DOHH2 (cell line): ENCODE measurements around the gene PASD1.
"Not testable (repeated sequence)": the region's sequence is repeated elsewhere in the genome, so short reads cannot be mapped to it uniquely, and the experiment has no call there.

ENCODE experiments used
- H3F3A ChIP-seq: fragments of 200-600 bp; sonication (generic), shearing (Covaris generic); 2 replicates; pipeline ENCODE4 v1.6.0; 2016; ENCODE audit warnings: antibody characterized with exemption, mild to moderate bottlenecking; ENCODE audit not compliant: control insufficient read depth, insufficient read depth
- H3K27ac ChIP-seq: fragments of 200-600 bp; sonication (generic); 2 replicates; pipeline ENCODE4 v1.5.1; 2014; ENCODE audit warnings: low read depth, mild to moderate bottlenecking, low read length, moderate library complexity
- H3K27me3 ChIP-seq: fragments of 200-600 bp; sonication (generic); 2 replicates; pipeline ENCODE4 v1.6.1; 2014; ENCODE audit warnings: mild to moderate bottlenecking, low read length, mixed read lengths; ENCODE audit not compliant: control insufficient read depth
- H3K36me3 ChIP-seq: fragments of 200-600 bp; sonication (generic); 2 replicates; pipeline ENCODE4 v1.6.1; 2014; ENCODE audit warnings: mild to moderate bottlenecking, low read length, moderate library complexity, mixed read lengths; ENCODE audit not compliant: control insufficient read depth
- H3K4me1 ChIP-seq: fragments of 200-600 bp; sonication (generic); 2 replicates; pipeline ENCODE4 v1.6.1; 2014; ENCODE audit warnings: mild to moderate bottlenecking, low read length, mixed read lengths; ENCODE audit not compliant: control insufficient read depth
- H3K4me2 ChIP-seq: fragments of 200-600 bp; sonication (generic); 2 replicates; pipeline ENCODE4 v1.6.0; 2014; ENCODE audit warnings: mild to moderate bottlenecking, low read length, moderate library complexity
- H3K4me3 ChIP-seq: fragments of 200-600 bp; sonication (generic); 2 replicates; pipeline ENCODE4 v1.5.1; 2014; ENCODE audit warnings: mild to moderate bottlenecking, low read length, mixed read lengths
- H3K79me2 ChIP-seq: fragments of 200-600 bp; sonication (generic); 2 replicates; pipeline ENCODE4 v1.6.1; 2014; ENCODE audit warnings: mild to moderate bottlenecking, low read length, mixed read lengths; ENCODE audit not compliant: control insufficient read depth
- H3K9me2 ChIP-seq: fragments of 200-600 bp; sonication (generic); replicated peaks from 2 replicates; pipeline ENCODE4 v1.6.1; 2014; ENCODE audit warnings: mild to moderate bottlenecking, low read length, mixed read lengths; ENCODE audit not compliant: control insufficient read depth
- H3K9me3 ChIP-seq: fragments of 200-600 bp; sonication (generic); 2 replicates; pipeline ENCODE4 v1.6.1; 2014; ENCODE audit warnings: antibody characterized with exemption, low read length, mixed read lengths; ENCODE audit not compliant: control insufficient read depth, insufficient read depth
- H4K20me1 ChIP-seq: fragments of 200-600 bp; sonication (generic); 2 replicates; pipeline ENCODE4 v1.6.0; 2014; ENCODE audit warnings: low read depth, mild to moderate bottlenecking, antibody characterized with exemption, low read length, moderate library complexity; ENCODE audit not compliant: control insufficient read depth, insufficient read depth
- CTCF ChIP-seq: fragments of 200-600 bp; sonication (generic); IDR thresholded peaks from one replicate; pipeline ENCODE4 v1.5.1; 2014; ENCODE audit warnings: antibody characterized with exemption, mild to moderate bottlenecking, low read depth, low read length; ENCODE audit not compliant: poor library complexity, severe bottlenecking
- EZH2phosphoT487 ChIP-seq: fragments of 200-600 bp; sonication (generic); IDR thresholded peaks from 2 replicates; pipeline ENCODE4 v1.6.1; 2017; ENCODE audit warnings: borderline replicate concordance, mild to moderate bottlenecking, antibody characterized with exemption, low read length, moderate library complexity, mixed read lengths

PASD1 gene

GRCh38 chrX:151537572-151537971, 25.9 kb upstream of the PASD1 start:
- no peak overlapping the region for H3K4me3 ChIP-seq
- TF ChIP-seq CTCF (no peak), EZH2phosphoT487 (no peak)
- no peaks in the 10 kb centered on the region for H3F3A ChIP-seq
- H4K20me1 ChIP-seq, result no peaks in the 10 kb centered on the region
- no peaks in the 10 kb centered on the region for H3K9me3 ChIP-seq
- H3K27me3 ChIP-seq, result no peaks in the 10 kb centered on the region
- no peaks in the 10 kb centered on the region for H3K79me2 ChIP-seq
- H3K9me2 ChIP-seq, result no peaks in the 10 kb centered on the region
- H3K4me1 ChIP-seq, result no peaks in the 10 kb centered on the region
- no peak overlapping the region for H3K27ac ChIP-seq
- H3K4me2 ChIP-seq, result no peak overlapping the region
- no peaks in the 10 kb centered on the region for H3K36me3 ChIP-seq

GRCh38 chrX:151538190-151539122, 25.0 kb upstream of the PASD1 start:
- H3K79me2 ChIP-seq, result no peaks in the 10 kb centered on the region
- H4K20me1 ChIP-seq, result no peaks in the 10 kb centered on the region
- no peak overlapping the region for H3K4me3 ChIP-seq
- no peaks in the 10 kb centered on the region for H3K9me3 ChIP-seq
- no peak overlapping the region for H3K27ac ChIP-seq
- TF ChIP-seq CTCF (no peak), EZH2phosphoT487 (no peak)
- H3K4me2 ChIP-seq, result no peak overlapping the region
- H3K27me3 ChIP-seq, result no peaks in the 10 kb centered on the region
- H3F3A ChIP-seq, result no peaks in the 10 kb centered on the region
- no peaks in the 10 kb centered on the region for H3K4me1 ChIP-seq
- no peaks in the 10 kb centered on the region for H3K9me2 ChIP-seq
- no peaks in the 10 kb centered on the region for H3K36me3 ChIP-seq

- H3K4me1 ChIP-seq, result no peaks in the 10 kb centered on the region
- no peak overlapping the region for H3K4me2 ChIP-seq
- H3K9me2 ChIP-seq, result no peaks in the 10 kb centered on the region
- H3F3A ChIP-seq, result no peaks in the 10 kb centered on the region
- H3K36me3 ChIP-seq, result no peaks in the 10 kb centered on the region
- no peak overlapping the region for H3K4me3 ChIP-seq
- no peaks in the 10 kb centered on the region for H3K9me3 ChIP-seq
- no peak overlapping the region for H3K27ac ChIP-seq
- H3K27me3 ChIP-seq, result no peaks in the 10 kb centered on the region
- no peak for TF ChIP-seq EZH2phosphoT487
- H4K20me1 ChIP-seq, result no peaks in the 10 kb centered on the region
- no peaks in the 10 kb centered on the region for H3K79me2 ChIP-seq
Observed at GRCh38 chrX:151543706-151544105, 19.8 kb upstream of the PASD1 start.

- H3K4me3 ChIP-seq, H3K4me1 ChIP-seq, H3K27ac ChIP-seq, H3K9me3 ChIP-seq, H3K79me2 ChIP-seq, H4K20me1 ChIP-seq, H3K9me2 ChIP-seq, H3K36me3 ChIP-seq, H3K27me3 ChIP-seq, H3F3A ChIP-seq, H3K4me2 ChIP-seq: not testable (repeated sequence)
Observed at GRCh38 chrX:151546226-151546625, 17.2 kb upstream of the PASD1 start.

GRCh38 chrX:151551176-151551575, 12.3 kb upstream of the PASD1 start:
- not testable (repeated sequence) for H3K4me3 ChIP-seq, H3K9me2 ChIP-seq, H3K4me2 ChIP-seq, H3F3A ChIP-seq, H3K4me1 ChIP-seq, H3K27ac ChIP-seq, H3K27me3 ChIP-seq, H3K36me3 ChIP-seq, H3K79me2 ChIP-seq, H4K20me1 ChIP-seq, H3K9me3 ChIP-seq
